Upper lobe of left lung (tissue), 4 donors: ENCODE results near the gene TMA7B.

ENCODE experiments used
- POLR2AphosphoS5 ChIP-seq, 2 donors: sonication (generic); formaldehyde crosslinking; IDR thresholded peaks; one replicate each; pipeline ENCODE4 v1.5.1; 2017; ENCODE audit warnings: antibody characterized with exemption in 2 of 2
- TF ChIP-seq, protein P1 (sequence below), 6 experiments: fragments of 450-650 bp in 4 of 6; fragments of 200-600 bp in 2 of 6; sonication (generic) in 2 of 6; IDR thresholded peaks; one replicate each; pipeline ENCODE4 v1.5.1; 2016 to 2019; ENCODE audit warnings: antibody characterized with exemption in 6 of 6

DNA sequence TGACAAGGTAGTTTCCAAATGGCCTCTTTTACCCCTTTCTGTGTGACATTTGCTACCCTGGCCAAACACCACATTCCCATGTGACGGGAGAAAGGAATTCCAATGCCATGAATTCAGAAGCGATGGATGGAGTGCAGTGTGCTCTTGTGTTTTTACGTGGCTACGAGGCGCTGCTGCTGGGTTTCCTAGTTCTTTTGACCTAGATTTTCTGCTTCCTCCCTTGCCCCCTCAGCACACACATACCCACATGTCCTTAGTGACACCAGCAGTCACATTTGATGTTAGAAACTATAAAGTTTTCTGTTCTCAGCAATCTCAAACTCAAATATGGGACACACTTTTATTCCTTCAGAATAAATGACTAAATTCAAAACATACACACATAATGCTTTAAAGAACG is 7.8 kb upstream of the TMA7B start:
- TF ChIP-seq POLR2AphosphoS5 (IDR thresholded peaks at IDR 0.05) = no peak
- TF ChIP-seq, protein P1, sequence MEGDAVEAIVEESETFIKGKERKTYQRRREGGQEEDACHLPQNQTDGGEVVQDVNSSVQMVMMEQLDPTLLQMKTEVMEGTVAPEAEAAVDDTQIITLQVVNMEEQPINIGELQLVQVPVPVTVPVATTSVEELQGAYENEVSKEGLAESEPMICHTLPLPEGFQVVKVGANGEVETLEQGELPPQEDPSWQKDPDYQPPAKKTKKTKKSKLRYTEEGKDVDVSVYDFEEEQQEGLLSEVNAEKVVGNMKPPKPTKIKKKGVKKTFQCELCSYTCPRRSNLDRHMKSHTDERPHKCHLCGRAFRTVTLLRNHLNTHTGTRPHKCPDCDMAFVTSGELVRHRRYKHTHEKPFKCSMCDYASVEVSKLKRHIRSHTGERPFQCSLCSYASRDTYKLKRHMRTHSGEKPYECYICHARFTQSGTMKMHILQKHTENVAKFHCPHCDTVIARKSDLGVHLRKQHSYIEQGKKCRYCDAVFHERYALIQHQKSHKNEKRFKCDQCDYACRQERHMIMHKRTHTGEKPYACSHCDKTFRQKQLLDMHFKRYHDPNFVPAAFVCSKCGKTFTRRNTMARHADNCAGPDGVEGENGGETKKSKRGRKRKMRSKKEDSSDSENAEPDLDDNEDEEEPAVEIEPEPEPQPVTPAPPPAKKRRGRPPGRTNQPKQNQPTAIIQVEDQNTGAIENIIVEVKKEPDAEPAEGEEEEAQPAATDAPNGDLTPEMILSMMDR (IDR thresholded peaks at IDR 0.05) = no peak
